ACHN (cell line): ENCODE results near the gene EPB41L4B.
A peak's percentile ranks its signal among the peaks of the same experiment; 100 is the strongest.
"Not testable (repeated sequence)": the region's sequence is repeated elsewhere in the genome, so short reads cannot be mapped to it uniquely, and the experiment has no call there.

Experiments
- DNase-seq: peaks from one replicate; pipeline ENCODE4 v3.0.0-alpha.2; 2015
- in situ Hi-C: cut with HindIII; loops from 2 replicates; pipeline ENCODE4 v1.10.0; 2017; ENCODE audit warnings: low sequenced_read_pairs, low pct_ligation_motif_present, low pct_unique_long_range_greater_than_20kb

EPB41L4B gene

GRCh38 chr9:109162677-109163076 is 158.2 kb downstream of the EPB41L4B start:
- in situ Hi-C loops: no loop called here
- no peak for DNase-seq

- DNase-seq: no peak
- in situ Hi-C loops: no loop called here
Measured at GRCh38 chr9:109161471-109161870, 159.4 kb downstream of the EPB41L4B start.

- in situ Hi-C loops: no loop called here
- DNase-seq: no peak
Measured at GRCh38 chr9:109159583-109159982, 161.3 kb downstream of the EPB41L4B start.

- in situ Hi-C loops: no loop called here
- DNase-seq: no peak
Measured at GRCh38 chr9:109158651-109159050, 162.2 kb downstream of the EPB41L4B start.

- no peak for DNase-seq
- in situ Hi-C loops: no loop called here
Measured at GRCh38 chr9:109156708-109157107, 164.2 kb downstream of the EPB41L4B start.

GRCh38 chr9:109150925-109151545 is 169.8 kb downstream of the EPB41L4B start:
- in situ Hi-C loops: no loop called here
- no peak for DNase-seq

GRCh38 chr9:109149722-109150121 is 171.1 kb downstream of the EPB41L4B start:
- in situ Hi-C loops: no loop called here
- DNase-seq: no peak

- DNase-seq: no peak
- in situ Hi-C loops: no loop called here
Measured at GRCh38 chr9:109149089-109149488, 171.8 kb downstream of the EPB41L4B start.

GRCh38 chr9:109145051-109145450 is 175.8 kb downstream of the EPB41L4B start:
- in situ Hi-C loops: no loop called here
- DNase-seq: no peak

GRCh38 chr9:109143881-109144562 is 176.8 kb downstream of the EPB41L4B start:
- DNase-seq: peak; percentile 43
- in situ Hi-C loops: no loop called here

- in situ Hi-C loops: no loop called here
- DNase-seq: no peak
Measured at GRCh38 chr9:109141375-109141774, 179.5 kb downstream of the EPB41L4B start.

- no peak for DNase-seq
- in situ Hi-C loops: no loop called here
Measured at GRCh38 chr9:109139851-109140250, 181.0 kb downstream of the EPB41L4B start.

GRCh38 chr9:109138421-109138820 is 182.4 kb downstream of the EPB41L4B start:
- no peak for DNase-seq
- in situ Hi-C loops: no loop called here

GRCh38 chr9:109134167-109134578 is 186.7 kb downstream of the EPB41L4B start:
- in situ Hi-C loops: no loop called here
- DNase-seq: no peak

- in situ Hi-C loops: no loop called here
- DNase-seq: no peak
Measured at GRCh38 chr9:109133533-109133932, 187.3 kb downstream of the EPB41L4B start.

GRCh38 chr9:109132567-109133021 is 188.3 kb downstream of the EPB41L4B start:
- no peak for DNase-seq
- in situ Hi-C loops: no loop called here

GRCh38 chr9:109129470-109130197 is 191.2 kb downstream of the EPB41L4B start:
- in situ Hi-C loops: no loop called here
- no peak for DNase-seq

GRCh38 chr9:109126671-109127070 is 194.2 kb downstream of the EPB41L4B start:
- in situ Hi-C loops, DNase-seq: not testable (repeated sequence)

GRCh38 chr9:109124121-109124520 is 196.7 kb downstream of the EPB41L4B start:
- in situ Hi-C loops: no loop called here
- DNase-seq: no peak
